ENCODE measurements around the gene ANXA3.
"Not testable (repeated sequence)": the region's sequence is repeated elsewhere in the genome, so short reads cannot be mapped to it uniquely, and the experiment has no call there.

Gene ANXA3

GRCh38 chr4:78569306-78569821, 17.8 kb downstream of the ANXA3 start:
- no peak for DNase-seq (ENCODE audit: extremely low read depth in 1 of 2, low read depth in 1 of 2)

- DNase-seq (ENCODE audit: extremely low read depth in 1 of 2, low read depth in 1 of 2) = no peak
These were observed 18.5 kb downstream of the ANXA3 start for GRCh38 chr4:78570117-78570516.

- DNase-seq (ENCODE audit: extremely low read depth in 1 of 2, low read depth in 1 of 2) = no peak
These were observed 20.2 kb downstream of the ANXA3 start for GRCh38 chr4:78571804-78572203.

GRCh38 chr4:78578674-78579425, 27.3 kb downstream of the ANXA3 start:
- no peak for DNase-seq (ENCODE audit: extremely low read depth in 1 of 2, low read depth in 1 of 2)

GRCh38 chr4:78581618-78582017, 30.0 kb downstream of the ANXA3 start:
- no peak for DNase-seq (ENCODE audit: extremely low read depth in 1 of 2, low read depth in 1 of 2)

GRCh38 chr4:78584863-78585547, 33.4 kb downstream of the ANXA3 start:
- no peak for DNase-seq (ENCODE audit: extremely low read depth in 1 of 2, low read depth in 1 of 2)

- no peak for DNase-seq (ENCODE audit: extremely low read depth in 1 of 2, low read depth in 1 of 2)
These were observed 34.1 kb downstream of the ANXA3 start for GRCh38 chr4:78585633-78586032.

- no peak for DNase-seq (ENCODE audit: extremely low read depth in 1 of 2, low read depth in 1 of 2)
These were observed 37.5 kb downstream of the ANXA3 start for GRCh38 chr4:78588894-78589545.

- DNase-seq (ENCODE audit: extremely low read depth in 1 of 2, low read depth in 1 of 2) = no peak
These were observed 39.8 kb downstream of the ANXA3 start for GRCh38 chr4:78591404-78591803.

GRCh38 chr4:78592088-78592783, 40.7 kb downstream of the ANXA3 start:
- DNase-seq (ENCODE audit: extremely low read depth in 1 of 2, low read depth in 1 of 2) = no peak

- DNase-seq (ENCODE audit: extremely low read depth in 1 of 2, low read depth in 1 of 2) = no peak
These were observed 44.7 kb downstream of the ANXA3 start for GRCh38 chr4:78596111-78596742.

GRCh38 chr4:78598431-78598830, 46.9 kb downstream of the ANXA3 start:
- not testable (repeated sequence) for DNase-seq (ENCODE audit: extremely low read depth in 1 of 2, low read depth in 1 of 2)

GRCh38 chr4:78599147-78599546, 47.6 kb downstream of the ANXA3 start:
- DNase-seq (ENCODE audit: extremely low read depth in 1 of 2, low read depth in 1 of 2) = no peak

GRCh38 chr4:78599931-78600375, 48.4 kb downstream of the ANXA3 start:
- no peak for DNase-seq (ENCODE audit: extremely low read depth in 1 of 2, low read depth in 1 of 2)

GRCh38 chr4:78601013-78601412, 49.4 kb downstream of the ANXA3 start:
- DNase-seq (ENCODE audit: extremely low read depth in 1 of 2, low read depth in 1 of 2) = no peak

- no peak for DNase-seq (ENCODE audit: extremely low read depth in 1 of 2, low read depth in 1 of 2)
These were observed 50.8 kb downstream of the ANXA3 start for GRCh38 chr4:78602334-78602733.

- no peak for DNase-seq (ENCODE audit: extremely low read depth in 1 of 2, low read depth in 1 of 2)
These were observed 51.8 kb downstream of the ANXA3 start for GRCh38 chr4:78603384-78603783.

- no peak for DNase-seq (ENCODE audit: extremely low read depth in 1 of 2, low read depth in 1 of 2)
These were observed 53.4 kb downstream of the ANXA3 start for GRCh38 chr4:78604988-78605387.

GRCh38 chr4:78606035-78606434, 54.5 kb downstream of the ANXA3 start:
- DNase-seq (ENCODE audit: extremely low read depth in 1 of 2, low read depth in 1 of 2) = no peak

GRCh38 chr4:78606530-78607095, 55.0 kb downstream of the ANXA3 start:
- DNase-seq (ENCODE audit: extremely low read depth in 1 of 2, low read depth in 1 of 2) = no peak
